ENCODE results near the gene CARD11.
"Not testable (repeated sequence)": the region's sequence is repeated elsewhere in the genome, so short reads cannot be mapped to it uniquely, and the experiment has no call there.

The CARD11 gene

DNA sequence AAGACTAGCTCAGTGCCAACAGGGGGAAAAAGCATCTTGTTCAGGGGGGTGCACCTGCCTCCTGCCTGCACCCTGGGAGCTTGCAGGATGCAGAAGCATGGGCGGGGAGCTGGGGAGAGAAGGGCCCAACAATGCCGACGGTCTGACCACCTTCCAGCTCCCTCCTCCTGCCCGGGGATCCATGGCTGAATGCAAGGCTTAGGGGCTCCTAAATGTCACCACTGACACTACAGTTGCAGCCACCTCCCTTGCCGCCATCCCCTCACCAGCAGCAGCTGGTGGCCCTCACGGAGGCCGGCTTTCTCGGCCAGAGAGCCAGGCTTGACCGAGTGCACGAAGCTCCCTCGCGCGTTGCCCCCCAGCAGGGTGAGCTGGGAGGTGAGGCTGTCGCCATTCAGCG is 120.8 kb downstream of the CARD11 start:
- DNase-seq: no peak

DNA sequence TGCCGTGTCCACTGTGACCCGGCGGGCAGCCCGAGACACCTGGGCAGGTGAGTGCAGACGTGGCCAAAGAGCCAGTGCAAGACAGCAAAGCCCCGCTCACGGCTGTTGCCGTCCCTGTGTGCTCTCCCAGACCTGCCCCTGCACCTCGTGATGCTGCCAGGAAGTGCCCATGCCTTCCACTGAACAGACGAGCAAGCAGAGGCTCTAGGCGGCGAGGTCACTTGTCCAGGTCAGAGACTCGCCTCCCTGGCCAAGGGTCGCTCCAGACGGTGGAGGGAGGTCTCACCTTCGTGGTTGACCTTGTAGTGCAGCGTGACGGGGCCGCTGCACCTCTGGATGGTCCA is 121.3 kb downstream of the CARD11 start:
- no peak for DNase-seq

DNA sequence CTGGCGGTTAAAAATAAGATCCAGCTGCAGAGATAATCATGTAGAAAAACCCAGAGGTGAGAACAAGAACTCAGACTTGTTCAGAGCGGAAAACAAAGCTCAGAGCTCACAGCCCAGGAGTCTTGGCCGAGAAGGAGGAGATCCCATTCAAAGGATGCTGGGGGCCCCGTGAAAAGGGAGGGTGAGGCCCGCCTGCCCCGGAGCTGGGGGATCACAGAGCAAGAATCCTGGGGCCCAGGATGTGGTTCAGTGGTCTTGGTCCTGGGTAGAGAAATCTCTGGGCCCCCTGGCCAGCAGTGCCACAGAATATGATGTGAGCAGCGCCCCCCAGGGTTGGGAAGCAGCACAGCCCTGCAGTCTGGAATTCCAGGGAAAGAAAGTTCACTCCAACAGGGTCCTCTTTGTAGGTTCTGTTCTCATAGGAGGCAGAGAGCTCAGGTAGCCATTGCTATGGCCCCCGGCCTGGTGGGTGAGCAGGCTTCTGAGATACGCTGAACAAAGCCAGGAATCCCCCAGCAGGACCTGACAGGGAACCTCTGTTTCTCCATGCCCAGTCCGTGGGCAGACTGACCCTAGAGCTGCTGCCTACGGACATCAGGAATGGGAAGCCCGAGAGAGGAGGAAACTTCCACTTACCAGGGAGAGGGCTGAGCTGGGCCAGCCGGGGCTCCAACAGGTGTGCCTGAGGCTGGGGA is 121.9 kb downstream of the CARD11 start:
- DNase-seq: no peak

DNA sequence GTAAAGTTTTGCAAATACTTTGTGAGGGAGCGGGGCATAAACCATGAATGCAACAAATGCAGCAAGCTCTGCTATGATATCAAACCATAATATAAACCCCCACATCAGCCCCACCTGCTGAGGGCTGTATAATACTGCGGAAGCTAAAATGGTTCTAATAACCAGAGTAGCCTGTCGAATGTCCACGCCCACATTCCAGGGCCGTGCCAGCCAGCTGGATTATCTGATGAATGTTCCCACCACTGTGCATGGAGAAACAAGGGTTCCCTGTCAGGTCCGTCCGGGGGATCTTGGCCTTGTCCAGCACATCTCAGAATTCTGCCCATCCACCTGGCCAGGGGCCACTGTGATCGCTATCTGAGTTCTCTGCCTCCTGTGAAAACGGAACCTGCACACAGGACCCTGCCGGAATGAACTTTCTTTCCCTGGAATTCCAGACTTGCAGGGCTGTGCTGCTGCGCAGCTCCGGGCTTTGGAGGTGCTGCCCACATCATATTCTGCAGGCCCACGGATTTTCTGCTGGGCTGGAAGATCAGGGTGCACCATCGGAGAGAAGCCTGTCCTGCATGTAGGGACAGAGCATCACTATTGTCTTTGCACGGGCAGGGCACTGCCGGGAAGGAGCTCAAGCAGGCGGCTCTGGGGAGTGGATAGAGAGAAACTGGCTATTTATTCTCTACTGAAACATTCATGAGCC is 122.6 kb downstream of the CARD11 start:
- DNase-seq: no peak

DNA sequence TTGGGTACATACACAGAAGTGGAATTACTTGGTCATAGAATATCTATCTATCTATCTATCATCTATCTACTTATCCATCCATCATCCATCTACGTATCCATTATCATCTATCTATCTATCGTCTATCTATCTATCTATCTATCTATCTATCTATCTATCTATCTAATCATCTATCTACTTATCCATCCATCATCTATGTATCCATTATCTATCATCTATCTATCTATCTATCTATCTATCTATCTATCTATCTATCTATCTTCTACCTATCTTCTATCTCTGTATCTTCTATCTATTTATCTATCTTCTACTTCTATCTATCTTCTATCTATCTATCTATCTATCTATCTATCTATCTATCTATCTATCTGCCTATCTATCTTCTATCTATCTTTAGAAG is 123.2 kb downstream of the CARD11 start:
- DNase-seq: not testable (repeated sequence)

DNA sequence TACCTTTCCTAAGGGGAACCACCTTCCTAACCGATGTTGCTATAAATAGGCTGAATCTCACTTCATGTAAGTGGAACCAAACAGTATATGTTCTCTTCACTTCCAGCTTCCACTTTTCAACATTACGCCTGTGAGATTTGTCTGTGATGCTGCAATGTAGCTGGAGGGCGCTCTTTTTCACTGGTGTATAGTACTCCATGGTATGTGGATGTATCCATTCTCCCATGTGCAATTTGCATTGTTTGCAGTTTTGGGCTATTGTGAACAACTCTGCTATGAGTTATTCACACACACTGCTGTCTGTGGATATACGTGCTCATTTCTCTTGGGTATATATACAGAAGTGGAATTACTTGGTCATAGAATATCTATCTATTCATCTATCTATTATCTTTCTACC is 123.6 kb downstream of the CARD11 start:
- no peak for DNase-seq

GRCh38 chr7:2919256-2919655 is 124.4 kb downstream of the CARD11 start:
- no peak for DNase-seq

DNA sequence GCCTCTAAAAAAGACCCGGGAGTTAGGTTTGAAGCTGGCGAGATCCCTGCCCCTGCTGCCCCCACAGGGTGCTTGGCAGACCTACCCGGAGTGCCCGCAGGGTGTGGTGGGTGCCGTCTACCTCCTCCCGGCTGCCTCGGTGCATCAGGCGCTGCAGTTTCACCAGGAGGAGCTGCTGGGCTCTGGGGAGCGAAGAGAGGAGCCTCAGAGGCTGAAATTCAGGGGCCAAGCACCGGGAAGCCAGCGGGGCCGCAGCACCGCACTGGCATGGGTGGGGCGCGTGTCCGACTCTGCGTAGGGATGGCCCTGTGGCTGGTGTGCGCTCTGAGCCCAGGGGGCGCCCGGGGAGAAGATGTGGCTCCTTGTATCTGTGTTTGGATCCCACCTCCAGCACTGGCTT is 125.3 kb downstream of the CARD11 start:
- DNase-seq: no peak

- no peak for DNase-seq
Observed at GRCh38 chr7:2915023-2915422, 128.6 kb downstream of the CARD11 start.

DNA sequence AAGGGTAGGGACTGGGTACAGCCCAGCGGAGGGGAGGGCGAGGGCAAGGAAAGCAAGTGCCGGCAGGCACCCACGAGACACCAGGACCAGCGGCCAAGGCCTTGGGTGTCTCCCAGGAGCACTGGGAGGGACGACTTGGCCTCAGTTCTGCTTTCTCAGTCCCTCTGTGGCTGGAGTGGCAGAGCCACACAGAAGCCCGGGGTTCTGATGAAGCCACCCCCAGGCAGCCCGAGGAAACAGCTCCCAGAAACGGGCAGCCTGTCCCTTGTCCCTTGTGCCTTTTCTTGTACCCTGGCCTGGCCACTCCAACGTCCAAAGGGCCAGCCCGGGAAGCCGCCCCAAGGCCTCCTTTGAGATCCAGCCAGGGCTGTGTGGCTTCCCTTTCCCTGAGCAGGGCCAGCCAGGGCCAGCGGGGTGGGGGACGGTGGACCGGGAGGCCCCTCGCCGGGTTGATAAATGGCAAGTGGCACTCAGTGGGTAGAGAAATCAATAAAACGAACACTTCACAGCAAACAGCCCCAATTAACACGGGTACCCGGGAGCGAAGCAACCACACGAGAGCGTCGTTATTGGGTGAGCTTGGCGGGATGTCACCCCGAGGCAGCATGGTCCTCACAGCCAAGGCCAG is 129.8 kb downstream of the CARD11 start:
- DNase-seq: no peak

GRCh38 chr7:2912684-2913439 is 130.8 kb downstream of the CARD11 start:
- DNase-seq: no peak

GRCh38 chr7:2911466-2911865 is 132.2 kb downstream of the CARD11 start:
- DNase-seq: no peak

DNA sequence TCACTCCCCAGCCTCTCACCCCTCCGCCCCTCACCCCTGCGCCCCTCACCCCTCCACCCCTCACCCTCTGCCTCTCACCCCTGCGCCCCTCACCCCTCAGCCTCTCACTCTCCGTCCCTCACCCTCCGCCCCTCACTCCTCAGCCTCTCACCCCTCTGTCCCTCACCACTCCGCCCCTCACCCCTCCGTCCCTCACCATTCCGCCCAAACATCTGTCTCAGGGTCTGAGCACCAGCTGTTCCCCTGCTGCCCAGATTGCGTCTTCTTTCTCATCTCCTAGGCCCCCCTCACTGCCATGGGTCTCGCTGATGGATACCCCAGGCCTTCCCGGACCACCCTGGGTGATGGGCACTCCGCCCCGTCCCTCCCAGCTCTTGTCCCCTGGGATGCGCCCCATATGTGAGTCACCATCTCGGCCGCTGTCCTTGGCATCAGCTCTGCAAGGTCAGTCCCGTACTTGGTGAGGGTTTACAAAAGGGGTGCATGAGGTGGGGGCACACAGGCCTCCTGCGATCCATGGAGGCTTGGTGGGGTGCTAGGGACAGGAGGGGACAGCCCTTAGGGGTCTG is 134.1 kb downstream of the CARD11 start:
- DNase-seq: no peak

DNA sequence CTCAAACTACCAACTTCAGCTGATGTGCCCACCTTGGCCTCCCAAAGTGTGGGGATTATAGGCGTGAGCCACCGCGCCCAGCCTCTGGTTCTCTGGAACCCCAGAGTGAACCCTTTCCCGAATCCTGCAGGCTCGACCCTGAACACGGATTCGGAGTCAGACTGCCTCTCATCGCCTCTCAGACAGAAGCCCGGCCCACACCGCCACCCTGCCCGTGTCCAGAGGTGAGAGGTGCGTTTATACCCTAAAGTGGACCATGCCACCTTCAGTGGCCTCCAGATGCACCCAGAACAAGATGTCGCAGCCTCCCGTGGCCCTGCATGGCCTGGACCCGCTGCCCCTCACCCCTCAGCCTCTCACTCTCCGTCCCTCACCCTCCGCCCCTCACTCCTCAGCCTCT is 134.6 kb downstream of the CARD11 start:
- no peak for DNase-seq

DNA sequence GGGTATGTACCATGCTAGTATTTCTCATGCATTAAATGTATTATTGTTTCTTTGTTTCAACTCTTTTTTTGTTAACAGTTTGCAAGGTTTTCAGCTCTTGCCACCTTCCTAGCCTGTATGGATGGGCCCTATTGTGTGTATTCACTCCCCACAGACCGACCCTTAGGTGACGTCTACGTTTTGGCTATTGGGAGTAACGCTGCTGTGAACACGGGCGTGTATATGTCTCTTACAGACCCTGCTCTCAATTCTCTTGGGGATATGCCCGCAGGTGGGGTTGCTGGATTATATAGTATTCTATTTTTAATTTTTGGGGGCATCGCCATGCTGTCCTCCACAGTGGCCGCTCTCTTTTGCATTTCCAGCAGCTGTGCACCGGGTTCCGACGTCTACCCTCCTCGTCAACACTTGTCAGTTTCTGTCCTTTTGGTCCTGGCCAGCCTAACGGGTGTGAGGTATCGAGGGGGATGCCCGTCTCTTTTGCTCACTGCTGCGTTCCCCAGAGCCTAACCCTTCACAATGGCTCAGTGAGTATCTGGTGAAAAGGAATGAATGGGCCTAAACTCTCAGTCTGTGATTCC is 135.5 kb downstream of the CARD11 start:
- no peak for DNase-seq

GRCh38 chr7:2906197-2906931 is 137.3 kb downstream of the CARD11 start:
- no peak for DNase-seq

DNA sequence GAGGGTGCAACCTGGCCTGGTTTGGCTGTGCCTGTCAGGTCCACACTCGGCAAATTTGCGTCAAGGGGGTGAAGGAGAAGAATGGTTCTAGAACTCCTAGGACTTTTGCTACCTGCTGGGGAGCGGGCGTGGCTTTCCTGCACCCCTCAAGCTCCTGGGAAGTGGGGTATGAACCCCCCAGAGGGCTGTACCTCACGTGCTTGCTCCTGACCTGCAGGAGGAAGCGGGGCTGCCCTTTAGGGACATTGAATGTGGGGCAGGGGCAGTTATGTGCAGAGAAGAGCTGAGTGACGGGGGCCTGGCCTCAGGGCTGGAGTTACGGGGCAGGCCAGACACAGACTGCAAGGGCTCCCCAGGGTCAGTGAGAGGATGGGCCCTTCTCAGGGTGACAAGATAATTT is 138.2 kb downstream of the CARD11 start:
- no peak for DNase-seq

DNA sequence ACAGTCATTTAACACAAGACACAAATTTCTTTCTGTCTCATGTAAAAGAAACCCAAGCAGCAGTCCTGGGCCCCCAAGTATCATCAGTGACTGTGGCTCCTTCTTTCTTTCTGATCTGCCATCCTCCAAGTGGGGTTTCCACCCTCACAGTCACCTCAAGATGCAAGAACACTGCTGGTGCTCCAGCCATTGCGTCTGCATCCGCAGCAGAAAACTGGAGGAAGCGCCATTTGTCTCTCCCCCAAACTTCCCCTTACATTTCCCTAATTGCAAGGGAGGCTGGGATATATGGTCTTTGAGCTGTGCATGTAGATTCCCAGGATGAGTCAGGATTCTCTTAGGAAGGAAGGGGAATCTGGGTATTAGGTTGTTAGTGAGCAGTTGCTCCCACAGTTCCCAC is 138.6 kb downstream of the CARD11 start:
- DNase-seq: no peak

- DNase-seq: no peak
Observed at GRCh38 chr7:2904202-2904601, 139.5 kb downstream of the CARD11 start.

- DNase-seq: no peak
Observed at GRCh38 chr7:2903682-2904162, 139.9 kb downstream of the CARD11 start.

- DNase-seq: no peak
Observed at GRCh38 chr7:2897023-2897422, 146.6 kb downstream of the CARD11 start.

- no peak for DNase-seq
Observed at GRCh38 chr7:2896131-2896530, 147.5 kb downstream of the CARD11 start.

Measured in activated T-cell treated with anti-CD3 and anti-CD28 coated beads for 4 hours (primary cell).